H1 (cell line): ENCODE results near the gene VSTM2B. TPM values are rescaled to one million over a fixed set of nuclear protein-coding genes. Genes with fewer than 3 reads are reported as not detected.

ENCODE experiments used
- MAX ChIP-seq: IDR thresholded peaks from 2 replicates; pipeline ENCODE4 v1.6.1; 2012; ENCODE audit warnings: inconsistent platforms
- NANOG ChIP-seq: IDR thresholded peaks from 2 replicates; pipeline ENCODE4 v1.6.1; 2011; ENCODE audit warnings: low read length, low read depth, mild to moderate bottlenecking, inconsistent platforms; ENCODE audit not compliant: insufficient read depth, poor library complexity, severe bottlenecking
- NRF1 ChIP-seq: IDR thresholded peaks from 2 replicates; pipeline ENCODE4 v1.6.1; 2011; ENCODE audit warnings: mild to moderate bottlenecking, low read depth, low read length, improper control_type of control experiment
- RNF2 ChIP-seq: fragments of 200-900, 300-1000 bp; sonication (generic); IDR thresholded peaks from 2 replicates; pipeline ENCODE4 v1.7.1; 2016; ENCODE audit warnings: borderline replicate concordance, low read depth, mild to moderate bottlenecking, antibody characterized with exemption, low read length; ENCODE audit not compliant: poor library complexity, severe bottlenecking; ENCODE audit errors: missing control alignments
- SAP30 ChIP-seq: fragments of 300-600 bp; sonication (generic); IDR thresholded peaks from 2 replicates; pipeline ENCODE4 v1.7.1; 2012; ENCODE audit warnings: low read length, moderate library complexity, mild to moderate bottlenecking, inconsistent platforms; ENCODE audit not compliant: insufficient read depth, insufficient replicate concordance
- TAF7 ChIP-seq: optimal IDR thresholded peaks from 2 replicates; pipeline ENCODE3; 2011; ENCODE audit warnings: low read depth, mild to moderate bottlenecking, inconsistent platforms, low read length, moderate library complexity, borderline replicate concordance
- polyA plus RNA-seq, 7 experiments: library from polyadenylated mRNA; depleted of rRNA in 3 of 7; stranded (reverse) in 5 of 7; unstranded in 2 of 7; fragments of >200 nt in 5 of 7; fragments of 200-250 nt in 2 of 7; gene quantifications; 1 replicate in 5 of 7; 2 replicates in 1 of 7; 4 replicates in 1 of 7; pipeline versions ENCODE4 v1.2.1 to v1.2.3, GENCODE V29; 2011 to 2013; ENCODE audit warnings: missing spikeins in 2 of 7, mixed read lengths in 2 of 7
- total RNA-seq: library from RNA; stranded (reverse); fragmentation: NEBNext Ultra II Directional; extraction: Animal tissue kit (Norgen Biotek cat#: 25700); gene quantifications from 2 replicates; pipeline ENCODE4 v1.2.1, GENCODE V29; 2021

The VSTM2B gene
- total and polyA plus RNA-seq, 2 of the 8 experiments (the other 6 are each of a cell fraction or from before 2014, with no cell fraction given), result 0.82 to 1.5 TPM

- TF ChIP-seq MAX (no peak), NRF1 (no peak), NANOG (no peak), RNF2 (no peak), TAF7 (no peak), SAP30 (no peak)
Observed at GRCh38 chr19:29541473-29542253, 15.9 kb downstream of the VSTM2B start (continued).
